Common myeloid progenitor, CD34-positive (primary cell): Measurements from ENCODE around the gene ETFB.

ENCODE experiments used
- CTCF ChIA-PET: fragments of 350-600 bp; sonication (Branson Sonifier 250); formaldehyde crosslinking; loops from one replicate; lab custom pipeline; 2021; ENCODE audit warnings: antibody characterized with exemption; lab: Charles Lee
- POLR2A ChIA-PET: fragments of 350-600 bp; sonication (Branson Sonifier 250); formaldehyde crosslinking; loops from one replicate; lab custom pipeline; 2021; ENCODE audit warnings: antibody characterized with exemption; lab: Charles Lee
- DNase-seq, 3 donors: peaks; one replicate each; pipeline versions ENCODE4 v3.0.0 to v3.0.0-alpha.2; 2013
- H3K27ac ChIP-seq, 2 experiments: 1 replicate in 1 of 2; 2 replicates in 1 of 2; pipeline ENCODE4 v1.7.0; 2013; ENCODE audit warnings: inconsistent platforms in 2 of 2, low read length in 2 of 2, mild to moderate bottlenecking in 2 of 2, low read depth in 1 of 2, moderate library complexity in 1 of 2; ENCODE audit not compliant: severe bottlenecking in 2 of 2, insufficient read depth in 1 of 2, poor library complexity in 1 of 2
- H3K27me3 ChIP-seq, 5 experiments: replicated peaks in 2 of 5; 1 replicate in 3 of 5; 2 replicates in 2 of 5; pipeline versions ENCODE4 v1.6.1 to v1.7.0; 2013; ENCODE audit warnings: low read length in 4 of 5, mild to moderate bottlenecking in 2 of 5, moderate library complexity in 2 of 5, inconsistent platforms in 1 of 5; ENCODE audit not compliant: insufficient read depth in 5 of 5, control insufficient read depth in 4 of 5
- H3K36me3 ChIP-seq, 4 experiments: 1 replicate in 2 of 4; 2 replicates in 2 of 4; pipeline versions ENCODE4 v1.6.1 to v1.7.0; 2013; ENCODE audit warnings: low read length in 3 of 4, control low read depth in 1 of 4, mild to moderate bottlenecking in 1 of 4; ENCODE audit not compliant: control insufficient read depth in 4 of 4, insufficient read depth in 4 of 4
- H3K4me1 ChIP-seq, 4 experiments: 1 replicate in 3 of 4; 2 replicates in 1 of 4; pipeline versions ENCODE4 v1.6.1 to v1.7.1; 2013; ENCODE audit warnings: low read length in 3 of 4, mild to moderate bottlenecking in 3 of 4, control low read depth in 1 of 4, inconsistent platforms in 1 of 4, moderate library complexity in 1 of 4; ENCODE audit not compliant: control insufficient read depth in 4 of 4, insufficient read depth in 4 of 4; ENCODE audit errors: control extremely low read depth in 1 of 4
- H3K4me3 ChIP-seq, 7 experiments: 1 replicate in 4 of 7; 2 replicates in 3 of 7; pipeline versions ENCODE4 v1.5.1 to v1.7.0; 2013; ENCODE audit warnings: mild to moderate bottlenecking in 7 of 7, low read length in 6 of 7, moderate library complexity in 6 of 7, inconsistent platforms in 2 of 7, low read depth in 2 of 7, control low read depth in 1 of 7; ENCODE audit not compliant: insufficient read depth in 4 of 7, control insufficient read depth in 1 of 7; ENCODE audit errors: extremely low read depth in 1 of 7
- H3K9me3 ChIP-seq, 5 experiments: 1 replicate in 4 of 5; 2 replicates in 1 of 5; pipeline versions ENCODE4 v1.6.1 to v1.7.1; 2013; ENCODE audit warnings: low read length in 4 of 5, mild to moderate bottlenecking in 2 of 5, inconsistent platforms in 1 of 5, low read depth in 1 of 5, moderate library complexity in 1 of 5; ENCODE audit not compliant: control insufficient read depth in 4 of 5, insufficient read depth in 2 of 5; ENCODE audit errors: control extremely low read depth in 1 of 5
- WGBS: methylation state at CpG from one replicate; pipeline ENCODE4 v1.1.5; 2013; ENCODE audit not compliant: insufficient coverage; 5-methylcytosine and 5-hydroxymethylcytosine counted together

The ETFB gene

DNA sequence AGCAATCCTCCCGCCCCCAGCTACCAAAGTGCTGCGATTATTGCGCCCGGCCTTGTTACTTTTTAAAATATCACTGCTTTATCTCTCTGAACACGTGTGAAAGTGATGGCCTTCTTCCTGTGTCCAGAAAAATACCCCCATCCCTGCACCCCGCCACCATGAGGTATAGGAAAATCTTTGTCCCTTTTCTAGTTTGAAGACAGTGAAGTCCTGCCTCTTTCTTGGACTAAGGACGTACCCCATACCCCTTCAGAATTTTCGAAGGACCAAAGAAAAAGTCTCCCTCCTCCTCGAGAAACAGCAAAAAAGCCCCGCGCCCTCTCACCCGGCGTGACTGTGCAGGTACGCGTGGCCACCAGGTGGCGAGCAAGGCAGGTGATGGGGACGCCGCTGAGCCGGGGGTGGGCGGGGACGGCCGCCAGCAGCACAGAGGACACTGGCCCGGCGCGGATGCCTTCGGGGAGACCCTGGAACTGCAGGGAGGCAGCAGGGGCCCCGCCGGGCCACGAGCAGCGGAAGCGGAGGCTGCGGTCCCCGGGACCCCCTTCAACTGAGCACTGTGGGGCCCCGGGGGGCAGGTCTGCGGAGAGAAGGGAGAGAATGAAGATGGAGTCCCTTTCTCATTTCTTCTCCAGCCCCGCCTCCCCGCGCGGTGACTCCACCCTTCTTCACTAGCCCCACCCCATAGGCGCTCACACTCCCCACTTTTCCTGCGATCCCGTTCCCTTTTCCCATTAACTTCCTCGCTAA is 27.4 kb downstream of the ETFB start:
- H3K27ac ChIP-seq, result peak overlapping the region in 1 of 2 experiments; percentile 43
- under 1% methylated on average over 32 of the region's 43 CpGs for WGBS
- H3K4me3 ChIP-seq, result peak overlapping the region; percentile 39 to 83 (median 74)
- ChIA-PET CTCF (interaction anchor here (0.7 to 2.1 kb wide), 17 partner anchors 11 to 322 kb away, joined by 3 to 7 read pairs (median 3); partner anchors contain the start of gene NKG7), POLR2A (no interaction called here)
- peaks cover 0 to 22% (median 21%) of the 10 kb centered on the region in 4 experiments for H3K4me1 ChIP-seq
- peak; percentile 81 to 90 (median 90) for DNase-seq
- peaks cover 0 to 18% (median 4%) of the 10 kb centered on the region in 5 experiments for H3K27me3 ChIP-seq
- H3K9me3 ChIP-seq, result no peaks in the 10 kb centered on the region
- H3K36me3 ChIP-seq, result no peaks in the 10 kb centered on the region

DNA sequence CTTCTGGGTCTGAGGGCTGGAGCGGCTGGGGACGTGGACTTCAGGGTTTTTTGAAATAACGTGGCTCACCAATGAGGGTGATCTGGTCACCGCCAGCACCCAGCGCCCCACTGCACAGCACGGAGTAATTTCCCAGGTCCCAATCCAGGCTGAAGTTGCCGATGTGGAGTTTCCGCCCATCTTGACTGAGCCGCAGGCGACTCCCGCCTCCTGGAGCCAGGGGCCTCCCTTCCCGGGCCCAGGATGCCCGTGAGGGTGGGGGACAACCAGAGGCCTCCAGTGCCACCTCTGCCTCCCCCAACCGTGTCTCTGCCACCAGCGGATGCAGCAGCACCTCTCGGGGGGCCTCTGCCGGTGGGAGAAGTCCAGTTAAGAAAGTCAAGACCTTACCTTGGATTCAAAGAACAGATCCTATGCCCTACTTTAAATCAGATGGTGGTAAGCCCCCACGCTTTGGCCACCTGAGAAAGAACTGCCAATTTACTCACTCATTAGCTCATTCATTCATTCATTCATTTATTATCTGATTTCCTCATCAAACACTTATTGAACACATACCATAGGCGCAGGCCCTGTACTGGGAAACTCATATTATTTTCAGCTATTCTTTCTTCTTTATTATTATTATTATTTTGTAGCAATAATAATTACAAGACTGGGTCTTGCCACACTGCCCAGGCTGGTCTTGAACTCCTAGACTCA is 28.2 kb downstream of the ETFB start:
- Histone ChIP-seq H3K4me1 (peaks cover 0 to 22% (median 21%) of the 10 kb centered on the region in 4 experiments), H3K27me3 (peaks cover 0 to 18% (median 4%) of the 10 kb centered on the region in 5 experiments), H3K36me3 (no peaks in the 10 kb centered on the region), H3K27ac (no peak overlapping the region), H3K4me3 (peak overlapping the region in 4 of 7 experiments; percentile 66 to 83 (median 78)), H3K9me3 (no peaks in the 10 kb centered on the region)
- 89% methylated on average over 17 of the region's 19 CpGs for WGBS
- POLR2A ChIA-PET, result no interaction called here
- no peak for DNase-seq
- CTCF ChIA-PET, result interaction anchor here (0.7 to 2.1 kb wide), 14 partner anchors 10 to 322 kb away, joined by 3 to 7 read pairs (median 3); partner anchors contain the start of gene NKG7

DNA sequence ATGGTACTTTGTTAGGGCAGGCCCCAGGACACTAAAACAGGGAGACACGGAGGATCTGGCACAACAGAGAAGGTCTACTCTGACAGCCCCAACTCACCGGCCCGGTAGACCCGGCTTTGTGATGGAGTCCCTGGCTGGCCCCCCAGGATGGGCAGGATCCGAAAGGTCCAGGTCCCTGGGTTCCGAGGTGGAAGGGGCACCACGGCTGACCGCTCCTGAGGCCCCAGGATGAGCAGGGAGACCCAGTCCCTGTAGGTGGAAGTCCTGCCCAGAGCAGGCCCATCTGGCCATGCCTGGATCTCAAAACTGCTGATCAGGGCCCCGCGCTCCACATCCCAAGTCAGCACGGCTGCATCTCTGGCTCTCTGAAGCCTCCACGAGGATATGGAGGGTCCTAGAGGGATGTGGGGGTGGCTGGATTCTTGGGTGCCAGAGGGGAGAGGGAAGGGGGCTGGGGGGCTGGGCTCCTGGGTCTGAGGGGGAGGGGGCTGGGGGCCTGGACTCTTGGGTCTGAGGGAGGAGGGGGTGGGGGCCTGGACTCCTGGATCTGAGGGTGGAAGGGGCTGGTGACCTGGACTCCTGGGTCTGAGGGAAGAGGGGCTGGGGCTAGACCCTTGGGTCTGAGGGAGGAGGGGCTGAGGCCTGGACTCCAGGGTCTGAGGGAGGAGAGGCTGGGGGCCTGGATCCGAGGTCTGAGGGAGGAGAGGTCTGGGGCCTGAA is 28.9 kb downstream of the ETFB start:
- Histone ChIP-seq H3K4me1 (peaks cover 0 to 22% (median 21%) of the 10 kb centered on the region in 4 experiments), H3K9me3 (no peaks in the 10 kb centered on the region), H3K36me3 (no peaks in the 10 kb centered on the region), H3K4me3 (no peak overlapping the region), H3K27ac (no peak overlapping the region), H3K27me3 (peaks cover 0 to 18% (median 4%) of the 10 kb centered on the region in 5 experiments)
- ChIA-PET CTCF (interaction anchor here (0.8 to 2.1 kb wide), 11 partner anchors 10 to 320 kb away, joined by 3 to 7 read pairs (median 3); partner anchors contain the start of gene NKG7), POLR2A (no interaction called here)
- no peak for DNase-seq
- WGBS, result 94% methylated on average over 12 of the region's 13 CpGs

DNA sequence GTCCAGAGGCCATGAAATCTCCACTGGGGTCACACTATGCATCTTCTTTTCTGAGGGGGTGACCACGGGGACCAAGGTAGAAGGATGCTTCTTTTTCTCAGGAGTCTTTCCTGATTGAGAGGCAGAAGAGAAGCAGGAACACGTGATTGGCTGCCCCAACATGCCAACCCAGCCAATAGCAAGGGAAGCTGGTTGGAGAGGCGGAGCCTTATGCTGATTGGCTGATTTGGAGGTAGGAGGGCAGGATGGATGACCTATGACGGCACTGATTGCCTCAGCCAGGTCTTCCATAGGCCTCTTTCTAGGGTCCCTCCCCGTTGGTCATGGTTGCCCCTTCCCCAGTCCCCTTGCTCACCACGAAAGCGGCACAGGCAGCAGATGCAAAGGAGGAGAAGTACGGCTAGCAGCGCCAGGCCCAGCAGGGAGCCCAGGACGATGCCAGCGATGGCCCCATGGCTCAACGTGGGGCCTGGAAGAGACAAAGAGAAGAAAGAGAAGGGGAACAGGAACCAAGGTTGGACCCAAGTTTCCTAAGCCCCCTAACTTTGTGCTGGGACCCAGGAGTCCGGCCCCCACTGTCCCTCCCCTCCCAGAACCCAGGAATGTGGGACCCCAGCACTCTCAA is 32.2 kb downstream of the ETFB start:
- DNase-seq, result no peak
- Histone ChIP-seq H3K27me3 (peaks cover 0 to 9% (median 0%) of the 10 kb centered on the region in 5 experiments), H3K4me3 (no peak overlapping the region), H3K9me3 (peaks cover 0 to 4% (median 2%) of the 10 kb centered on the region in 5 experiments), H3K4me1 (peaks cover 0 to 8% (median 8%) of the 10 kb centered on the region in 4 experiments), H3K36me3 (no peaks in the 10 kb centered on the region), H3K27ac (no peak overlapping the region)
- ChIA-PET CTCF (interaction anchor here (1.5 kb wide), 1 partner anchor 133 kb away, joined by 3 read pairs; no protein-coding TSS in a partner anchor), POLR2A (no interaction called here)
- 93% methylated on average over 13 of the region's 13 CpGs for WGBS

DNA sequence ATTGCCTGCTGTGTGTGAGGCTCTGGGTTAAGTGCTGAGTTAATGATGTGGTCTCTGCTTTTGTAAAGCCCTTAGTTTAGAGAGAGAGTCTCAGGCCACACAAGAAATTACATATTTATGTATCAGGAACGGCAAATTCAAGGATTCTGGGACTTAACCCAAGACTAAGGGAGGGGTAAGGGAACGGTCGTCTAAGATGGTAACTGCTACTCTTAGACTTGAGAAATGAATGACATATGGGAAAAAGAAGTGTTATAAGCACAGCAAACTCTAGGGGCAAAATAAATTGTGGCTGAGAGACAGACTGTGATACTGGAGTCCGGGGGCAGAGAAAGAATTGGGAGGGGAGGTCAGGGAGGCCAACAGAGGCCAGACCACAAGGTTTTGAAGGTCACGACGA is 34.5 kb downstream of the ETFB start:
- no peak for DNase-seq
- Histone ChIP-seq H3K27me3 (peaks cover 0 to 29% (median 7%) of the 10 kb centered on the region in 5 experiments), H3K36me3 (no peaks in the 10 kb centered on the region), H3K9me3 (peaks cover 0 to 4% (median 2%) of the 10 kb centered on the region in 5 experiments), H3K4me1 (peaks cover 0 to 16% (median 14%) of the 10 kb centered on the region in 4 experiments), H3K27ac (no peak overlapping the region), H3K4me3 (no peak overlapping the region)
- CTCF ChIA-PET, result interaction anchor here (0.6 to 1.5 kb wide), 3 partner anchors 10 to 485 kb away, joined by 3 read pairs; partner anchors contain the start of gene VSIG10L
- POLR2A ChIA-PET, result no interaction called here
- WGBS, result 100% methylated on average over 6 of the region's 6 CpGs

DNA sequence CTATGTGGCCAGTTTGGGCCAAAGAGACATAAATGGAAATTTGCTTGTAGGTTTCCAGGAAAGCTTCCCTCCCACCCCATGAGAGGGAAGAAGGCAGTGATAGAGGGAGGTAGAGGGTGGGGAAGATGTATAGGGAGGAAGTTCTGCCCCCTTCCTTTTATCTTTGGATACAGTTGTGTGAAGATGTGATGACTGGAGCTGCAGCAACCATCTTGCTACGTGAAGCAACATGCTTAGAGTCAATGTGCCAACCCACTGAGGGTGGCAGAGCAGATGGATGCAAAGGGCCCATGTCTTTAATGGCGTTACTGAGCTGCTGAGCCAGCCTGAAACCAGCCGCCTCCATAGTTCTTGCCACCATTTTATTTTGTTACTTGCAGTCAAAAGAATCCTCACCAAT is 35.0 kb downstream of the ETFB start:
- Histone ChIP-seq H3K36me3 (no peaks in the 10 kb centered on the region), H3K27me3 (peaks cover under 1 to 34% (median 9%) of the 10 kb centered on the region in 5 experiments), H3K4me3 (no peak overlapping the region), H3K9me3 (peaks cover 0 to 4% (median 2%) of the 10 kb centered on the region in 5 experiments), H3K27ac (no peak overlapping the region), H3K4me1 (peaks cover 0 to 19% (median 16%) of the 10 kb centered on the region in 4 experiments)
- ChIA-PET POLR2A (no interaction called here), CTCF (interaction anchor here (0.6 to 1.5 kb wide), 2 partner anchors 36 to 485 kb away, joined by 3 read pairs; no protein-coding TSS in a partner anchor)
- no peak for DNase-seq
- 95% methylated on average over 2 of the region's 3 CpGs for WGBS
